ENCODE results near the gene SH3PXD2B. TPM values are rescaled to one million over a fixed set of nuclear protein-coding genes. Genes with fewer than 3 reads are reported as not detected.
A peak's percentile ranks its signal among the peaks of the same experiment; 100 is the strongest.

Gene SH3PXD2B
- total and polyA plus RNA-seq, 10 donors = 2.0 to 31.8 (median 9.9) TPM

DNA sequence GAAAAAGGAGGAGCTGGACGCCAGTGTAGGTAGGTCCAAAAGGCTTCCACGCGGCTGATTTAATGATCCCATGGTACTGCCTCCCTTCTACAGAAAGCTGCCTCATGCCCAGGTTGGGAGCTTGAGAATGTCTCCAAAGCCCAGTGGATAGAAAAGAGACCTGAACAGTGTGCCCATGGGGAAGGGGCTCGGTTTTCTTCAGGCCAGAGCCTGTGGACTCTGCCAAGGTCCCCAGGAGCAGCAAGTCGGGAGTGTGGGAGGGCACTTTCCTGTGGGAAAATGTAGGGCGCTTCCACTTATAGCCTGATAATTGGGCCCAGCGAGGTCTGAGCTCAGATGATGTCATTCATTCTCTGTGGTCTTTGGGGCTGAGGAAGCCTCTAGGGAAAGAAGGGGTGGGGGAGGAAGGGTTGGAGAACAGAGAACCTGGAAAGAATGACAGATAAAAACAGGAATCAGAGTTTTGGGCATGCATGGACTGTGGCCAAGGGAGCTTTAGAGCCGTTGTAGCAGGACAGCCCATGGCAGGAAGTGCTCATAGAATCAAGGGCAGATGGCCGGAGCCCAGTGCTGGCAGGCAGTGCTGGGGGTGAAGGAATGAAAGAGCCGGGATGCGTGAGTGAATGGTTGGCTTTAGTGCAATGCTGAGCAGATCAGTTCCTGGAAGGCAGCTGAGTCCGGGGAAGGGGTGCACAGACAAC, 42.5 kb upstream of the SH3PXD2B start:
- Histone ChIP-seq H3K36me3 (no peaks in the 10 kb centered on the region), H3K4me3 (no peak overlapping the region), H3K4me1 (peaks cover 0 to 15% (median 7%) of the 10 kb centered on the region in 6 donors), H3K27ac (peak overlapping the region in 1 of 8 donors; percentile 14), H3K27me3 (replicated peaks in 1 of 7) (peaks cover 0 to 14% (median 0%) of the 10 kb centered on the region in 7 donors), H3K9me3 (peaks cover 0 to 2% (median 0%) of the 10 kb centered on the region in 8 donors)
- no peak for DNase-seq
- intact Hi-C loops (cut with DNase I; ENCODE audit: low total_unique reads) = no loop called here
- no peak for TF ChIP-seq POLR2A (IDR thresholded peaks at IDR 0.05)
- TF ChIP-seq POLR2AphosphoS5 (IDR thresholded peaks at IDR 0.05) = peak in 2 of 3 donors; percentile 28 to 51
- 47 to 65% (median 57%) methylated on average over 12 of the region's 12 CpGs for WGBS, 5 donors

DNA sequence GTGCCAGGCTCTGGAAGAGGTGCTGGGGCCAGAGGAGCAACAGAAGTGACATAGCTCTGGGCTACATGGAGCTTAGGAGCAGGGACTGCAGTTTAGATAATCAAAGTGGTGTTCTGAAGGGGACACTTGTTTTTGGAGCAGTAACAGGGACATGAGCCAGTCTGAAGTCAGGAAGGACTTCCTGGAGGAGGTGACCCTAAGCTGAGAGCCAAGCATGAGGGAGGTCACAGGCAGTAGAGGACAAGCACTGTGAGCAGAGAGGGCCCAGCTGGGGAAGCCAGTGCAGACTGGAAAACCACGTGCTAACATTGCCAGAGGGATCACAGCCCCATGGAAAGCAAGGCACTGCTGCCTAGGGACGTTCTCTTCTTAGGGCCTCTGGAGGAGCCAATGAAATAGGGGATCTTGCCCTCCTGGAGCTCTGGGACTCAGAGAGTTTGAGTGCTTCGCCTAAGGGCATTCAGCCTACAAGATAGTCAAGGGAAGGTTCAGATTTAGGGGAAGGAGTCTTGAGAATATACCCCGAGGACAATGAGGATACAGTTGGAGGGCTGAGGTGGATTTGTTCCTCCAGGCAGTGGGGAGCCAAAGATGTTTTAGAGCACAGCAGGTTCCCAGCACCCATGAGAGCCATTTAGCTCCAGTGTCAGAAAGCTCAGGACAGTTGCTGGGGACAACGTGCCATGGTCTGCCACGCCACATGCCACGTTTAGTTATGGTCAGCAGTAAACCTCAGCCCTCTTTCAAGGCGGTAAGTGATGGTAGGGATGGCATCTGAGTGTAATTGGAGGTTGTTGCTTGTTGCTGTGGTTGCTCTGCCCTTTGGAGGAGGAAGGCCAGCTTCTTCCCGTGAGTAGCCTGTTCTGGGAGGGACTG, 40.5 kb upstream of the SH3PXD2B start:
- intact Hi-C loops (cut with DNase I; ENCODE audit: low total_unique reads) = no loop called here
- H3K27me3 ChIP-seq (replicated peaks in 1 of 7) = peaks cover 0 to 17% (median 0%) of the 10 kb centered on the region in 7 donors
- 83 to 95% (median 85%) methylated on average over 9 of the region's 9 CpGs for WGBS, 5 donors
- no peak overlapping the region for H3K4me3 ChIP-seq
- H3K27ac ChIP-seq = no peak overlapping the region
- H3K9me3 ChIP-seq = peaks cover 0 to 2% (median 0%) of the 10 kb centered on the region in 8 donors
- no peak for TF ChIP-seq POLR2A (IDR thresholded peaks at IDR 0.05)
- TF ChIP-seq CTCF (IDR thresholded peaks at IDR 0.05 in 8 of 11, conservative IDR thresholded peaks at IDR 0.05 in 3 of 11) = no peak
- TF ChIP-seq POLR2AphosphoS5 (IDR thresholded peaks at IDR 0.05) = no peak
- DNase-seq = no peak
- H3K4me1 ChIP-seq = peaks cover 0 to 15% (median 7%) of the 10 kb centered on the region in 6 donors
- H3K36me3 ChIP-seq = no peaks in the 10 kb centered on the region

DNA sequence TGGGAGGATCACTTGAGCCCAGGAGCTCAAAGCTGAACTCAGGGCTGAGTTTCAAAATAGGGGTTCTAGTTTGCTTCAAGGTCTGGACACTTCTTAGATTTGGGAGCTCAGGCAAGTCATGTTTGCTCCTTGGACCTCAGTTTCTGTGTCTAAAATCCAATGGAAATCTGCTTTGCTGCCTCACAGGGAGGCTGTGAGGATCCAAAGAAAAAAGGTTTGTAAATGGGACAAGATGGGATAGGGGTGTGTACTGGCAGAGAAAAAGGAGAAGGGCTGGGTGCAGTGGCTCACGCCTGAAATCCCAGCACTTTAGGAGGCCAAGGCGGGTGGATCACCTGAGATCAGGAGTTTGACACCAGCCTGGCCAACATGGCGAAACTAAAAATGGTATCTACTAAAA, 39.6 kb upstream of the SH3PXD2B start:
- Histone ChIP-seq H3K27me3 (replicated peaks in 1 of 7) (peaks cover 0 to 18% (median 0%) of the 10 kb centered on the region in 7 donors), H3K4me3 (no peak overlapping the region), H3K36me3 (no peaks in the 10 kb centered on the region), H3K9me3 (peaks cover 0 to 2% (median 0%) of the 10 kb centered on the region in 8 donors), H3K27ac (no peak overlapping the region), H3K4me1 (peaks cover 0 to 15% (median 7%) of the 10 kb centered on the region in 6 donors)
- TF ChIP-seq POLR2AphosphoS5 (IDR thresholded peaks at IDR 0.05) (no peak), CTCF (IDR thresholded peaks at IDR 0.05 in 8 of 11, conservative IDR thresholded peaks at IDR 0.05 in 3 of 11) (no peak), POLR2A (IDR thresholded peaks at IDR 0.05) (no peak)
- no peak for DNase-seq
- whole genome bisulfite sequencing, 5 donors = 89 to 98% (median 90%) methylated on average over 3 of the region's 3 CpGs
- intact Hi-C loops (cut with DNase I; ENCODE audit: low total_unique reads) = no loop called here

GRCh38 chr5:172493461-172493860, 39.1 kb upstream of the SH3PXD2B start:
- DNase-seq = no peak
- no peaks in the 10 kb centered on the region for H3K36me3 ChIP-seq
- no peak overlapping the region for H3K4me3 ChIP-seq
- intact Hi-C loops (cut with DNase I; ENCODE audit: low total_unique reads) = no loop called here
- 90 to 94% (median 92%) methylated on average over 11 of the region's 11 CpGs for WGBS, 5 donors
- peaks cover 0 to 20% (median 0%) of the 10 kb centered on the region in 7 donors for H3K27me3 ChIP-seq (replicated peaks in 1 of 7)
- H3K9me3 ChIP-seq = peaks cover 0 to 2% (median 0%) of the 10 kb centered on the region in 8 donors
- no peak overlapping the region for H3K27ac ChIP-seq
- TF ChIP-seq POLR2A (IDR thresholded peaks at IDR 0.05) (no peak), CTCF (IDR thresholded peaks at IDR 0.05 in 8 of 11, conservative IDR thresholded peaks at IDR 0.05 in 3 of 11) (no peak), POLR2AphosphoS5 (IDR thresholded peaks at IDR 0.05) (no peak)
- peaks cover 0 to 15% (median 7%) of the 10 kb centered on the region in 6 donors for H3K4me1 ChIP-seq
